Lower leg skin (tissue), 4 donors: ENCODE results near the gene TNFSF8. TPM values are rescaled to one million over a fixed set of nuclear protein-coding genes. Genes with fewer than 3 reads are reported as not detected.

Experiments
- DNase-seq, 2 donors: peaks; one replicate each; pipeline ENCODE4 v3.0.0-alpha.2; 2019; ENCODE audit warnings: low spot score in 2 of 2
- H3K4me3 ChIP-seq: fragments of 200-600 bp; sonication (generic); 2 replicates; pipeline ENCODE4 v1.5.1; 2017; ENCODE audit warnings: mild to moderate bottlenecking, low read depth; ENCODE audit not compliant: poor library complexity, severe bottlenecking
- POLR2A ChIP-seq, 2 donors: fragments of 450-650 bp; IDR thresholded peaks; one replicate each; pipeline ENCODE4 v1.6.1; 2016 to 2017; ENCODE audit warnings: antibody characterized with exemption in 2 of 2, mild to moderate bottlenecking in 1 of 2, moderate library complexity in 1 of 2
- WGBS, 2 donors: methylation state at CpG; one replicate each; pipeline ENCODE4 v1.1.5; 2018; 5-methylcytosine and 5-hydroxymethylcytosine counted together
- intact Hi-C: fragments of 100-400 bp; cut with DNase I; formaldehyde crosslinking; loops from one replicate; pipeline ENCODE4 v1.15.0; 2023; ENCODE audit warnings: low total_unique reads
- total RNA-seq, 4 donors: library from RNA; depleted of rRNA; stranded (reverse); fragments of >200 nt; gene quantifications; one replicate each; pipeline ENCODE4 v1.1.0, GENCODE V29; 2016
- TF ChIP-seq, protein P1 (sequence below), 3 donors: fragments of 450-650 bp; IDR thresholded peaks; one replicate each; pipeline ENCODE4 v1.5.1; 2016; ENCODE audit warnings: antibody characterized with exemption in 3 of 3, mild to moderate bottlenecking in 3 of 3, moderate library complexity in 2 of 3

The TNFSF8 gene
- total RNA-seq, 4 donors from 2014 or later, result 0.27 to 2.5 (median 0.93) TPM

DNA sequence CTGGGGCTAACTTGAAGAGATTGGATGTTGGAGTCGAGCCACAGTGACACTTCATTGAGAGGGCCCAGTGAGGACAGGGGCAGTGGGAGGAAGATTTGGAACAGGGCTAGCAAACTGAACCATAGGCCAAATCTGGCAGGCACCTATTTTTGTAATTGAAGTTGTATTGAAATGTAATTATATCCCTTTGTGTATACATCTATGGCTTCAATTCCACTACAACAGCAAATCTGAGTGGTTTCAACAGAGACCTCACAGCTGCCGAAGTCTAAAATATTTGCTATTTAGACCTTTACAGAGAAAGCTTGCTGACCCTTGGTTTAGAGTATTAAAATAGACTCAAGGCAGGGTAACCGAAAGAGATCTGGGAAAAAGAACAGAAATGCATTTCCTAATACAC lies 4.7 kb upstream of the TNFSF8 start:
- intact Hi-C loops, result no loop called here
- TF ChIP-seq, protein P1, sequence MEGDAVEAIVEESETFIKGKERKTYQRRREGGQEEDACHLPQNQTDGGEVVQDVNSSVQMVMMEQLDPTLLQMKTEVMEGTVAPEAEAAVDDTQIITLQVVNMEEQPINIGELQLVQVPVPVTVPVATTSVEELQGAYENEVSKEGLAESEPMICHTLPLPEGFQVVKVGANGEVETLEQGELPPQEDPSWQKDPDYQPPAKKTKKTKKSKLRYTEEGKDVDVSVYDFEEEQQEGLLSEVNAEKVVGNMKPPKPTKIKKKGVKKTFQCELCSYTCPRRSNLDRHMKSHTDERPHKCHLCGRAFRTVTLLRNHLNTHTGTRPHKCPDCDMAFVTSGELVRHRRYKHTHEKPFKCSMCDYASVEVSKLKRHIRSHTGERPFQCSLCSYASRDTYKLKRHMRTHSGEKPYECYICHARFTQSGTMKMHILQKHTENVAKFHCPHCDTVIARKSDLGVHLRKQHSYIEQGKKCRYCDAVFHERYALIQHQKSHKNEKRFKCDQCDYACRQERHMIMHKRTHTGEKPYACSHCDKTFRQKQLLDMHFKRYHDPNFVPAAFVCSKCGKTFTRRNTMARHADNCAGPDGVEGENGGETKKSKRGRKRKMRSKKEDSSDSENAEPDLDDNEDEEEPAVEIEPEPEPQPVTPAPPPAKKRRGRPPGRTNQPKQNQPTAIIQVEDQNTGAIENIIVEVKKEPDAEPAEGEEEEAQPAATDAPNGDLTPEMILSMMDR (IDR thresholded peaks at IDR 0.05), result no peak
- TF ChIP-seq POLR2A (IDR thresholded peaks at IDR 0.05), result no peak
- 85 to 89% methylated on average over 3 of the region's 3 CpGs for WGBS, 2 donors
- no peak overlapping the region for H3K4me3 ChIP-seq
- no peak for DNase-seq

DNA sequence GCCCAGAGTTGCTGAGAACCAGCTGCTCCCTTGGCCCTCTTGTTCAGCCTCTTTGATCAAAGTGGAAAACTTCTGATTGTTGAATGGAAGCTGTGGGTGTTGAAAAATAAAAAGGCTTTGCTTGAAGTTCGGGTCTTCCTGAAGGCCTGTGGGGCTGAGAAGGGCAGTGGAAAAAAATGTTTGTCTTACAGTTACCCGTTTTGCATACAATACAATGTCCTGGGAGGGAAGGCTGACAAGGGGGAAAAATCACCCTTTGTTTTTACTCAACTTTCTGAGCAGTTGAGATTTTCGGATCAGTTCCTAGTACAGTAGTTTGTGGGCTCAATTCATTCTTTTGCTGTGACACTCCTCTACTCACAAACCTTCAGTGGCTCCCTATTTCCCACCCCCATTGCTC lies 2.1 kb upstream of the TNFSF8 start:
- intact Hi-C loops, result no loop called here
- DNase-seq, result no peak
- whole genome bisulfite sequencing, 2 donors, result 76 to 78% methylated on average over 3 of the region's 3 CpGs
- TF ChIP-seq POLR2A (IDR thresholded peaks at IDR 0.05), result no peak
- TF ChIP-seq, protein P1 (IDR thresholded peaks at IDR 0.05), result no peak
- no peak overlapping the region for H3K4me3 ChIP-seq

DNA sequence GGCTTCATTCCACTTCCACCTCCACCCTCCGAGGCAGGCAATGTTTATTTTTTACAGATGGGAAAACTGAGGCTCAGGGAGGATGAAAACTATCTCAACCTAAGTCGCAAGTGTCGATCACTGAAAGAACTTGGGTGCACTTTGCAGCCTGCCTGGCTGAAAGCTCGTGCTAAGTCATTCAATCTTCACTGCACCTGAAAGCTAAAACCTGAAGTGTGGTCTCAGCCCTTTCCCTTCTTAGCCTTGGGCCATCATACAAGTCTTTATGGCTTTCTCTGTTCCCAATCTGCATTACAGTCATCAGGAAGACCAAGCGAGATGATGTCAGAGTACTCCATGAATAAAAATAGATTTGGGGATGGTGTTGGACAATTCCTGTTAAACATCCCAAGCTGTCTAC lies 1.0 kb upstream of the TNFSF8 start:
- WGBS, 2 donors, result 88 to 89% methylated on average over 5 of the region's 5 CpGs
- intact Hi-C loops, result no loop called here
- TF ChIP-seq, protein P1 (IDR thresholded peaks at IDR 0.05), result no peak
- TF ChIP-seq POLR2A (IDR thresholded peaks at IDR 0.05), result no peak
- no peak for DNase-seq
- H3K4me3 ChIP-seq, result no peak overlapping the region

DNA sequence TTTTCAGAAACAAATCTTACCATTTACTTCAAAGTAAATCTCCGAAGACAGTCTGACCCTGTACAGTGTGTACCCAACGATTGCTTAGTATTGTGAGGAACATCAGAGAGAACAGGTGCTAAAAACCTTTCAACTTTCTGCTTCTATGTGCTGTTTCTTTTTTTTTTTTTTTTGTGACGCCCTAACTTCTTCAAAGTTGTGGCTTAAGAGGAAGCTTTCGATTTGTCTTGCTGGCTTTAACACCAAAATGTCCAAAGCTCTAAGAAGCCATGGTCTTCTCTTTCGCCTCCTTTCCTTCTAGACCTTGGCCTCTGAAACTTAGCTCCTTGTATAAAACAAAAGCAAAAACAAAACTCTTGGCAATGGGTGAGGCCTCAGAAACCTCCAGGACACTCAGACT lies 1.2 kb downstream of the TNFSF8 start:
- no peak for DNase-seq
- no peak overlapping the region for H3K4me3 ChIP-seq
- intact Hi-C loops, result no loop called here
- 77 to 82% methylated on average over 5 of the region's 5 CpGs for WGBS, 2 donors
- TF ChIP-seq POLR2A (IDR thresholded peaks at IDR 0.05), result no peak
- TF ChIP-seq, protein P1 (IDR thresholded peaks at IDR 0.05), result no peak

DNA sequence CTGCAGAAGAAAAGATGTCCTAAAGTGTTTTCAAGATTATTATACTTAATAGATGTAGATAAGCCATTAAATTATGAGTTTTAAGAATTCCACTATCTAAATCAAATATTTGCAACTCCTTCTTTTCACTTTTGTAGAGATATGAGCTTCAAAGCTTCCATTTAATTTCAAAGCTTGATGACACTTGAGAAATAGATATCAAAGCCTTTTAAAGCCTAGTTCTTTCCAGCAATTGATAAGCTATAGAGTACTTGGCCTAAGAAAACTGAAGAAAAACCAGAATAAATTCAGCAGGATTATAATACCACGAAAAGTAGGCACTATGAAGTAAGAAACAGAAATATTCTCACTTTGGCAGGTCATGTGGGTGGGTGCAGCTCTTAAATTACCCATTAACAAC lies 1.7 kb downstream of the TNFSF8 start:
- no peak overlapping the region for H3K4me3 ChIP-seq
- 80 to 89% methylated on average over 1 of the region's 1 CpG for WGBS, 2 donors
- intact Hi-C loops, result no loop called here
- TF ChIP-seq, protein P1 (IDR thresholded peaks at IDR 0.05), result no peak
- no peak for TF ChIP-seq POLR2A (IDR thresholded peaks at IDR 0.05)
- no peak for DNase-seq

DNA sequence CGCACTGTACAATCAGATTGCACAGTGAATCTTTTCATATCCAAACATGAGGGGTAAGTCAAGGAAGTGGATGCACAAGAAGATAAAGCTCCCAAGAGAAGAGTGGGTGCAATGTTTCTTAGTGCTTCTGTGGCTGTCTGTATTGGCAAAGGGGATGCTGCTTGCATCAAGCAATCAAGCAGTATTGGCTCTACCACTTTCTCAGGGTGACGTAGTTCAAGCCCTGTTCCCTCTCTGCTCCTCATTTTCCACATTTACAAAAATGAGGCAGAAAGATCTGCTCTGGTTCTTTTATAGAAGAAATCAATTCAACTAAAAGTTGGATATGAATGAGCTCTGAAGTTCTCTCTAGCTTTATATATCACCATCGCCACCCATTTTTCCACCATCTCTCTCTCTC lies 2.3 kb downstream of the TNFSF8 start:
- 89 to 94% methylated on average over 3 of the region's 3 CpGs for WGBS, 2 donors
- H3K4me3 ChIP-seq, result no peak overlapping the region

More for the DNA sequence above, 2.3 kb downstream of the TNFSF8 start:
- TF ChIP-seq, protein P1 (IDR thresholded peaks at IDR 0.05), result no peak
- TF ChIP-seq POLR2A (IDR thresholded peaks at IDR 0.05), result no peak
- intact Hi-C loops, result no loop called here
- no peak for DNase-seq
